ENCODE measurements around the gene POLE4.

DNA sequence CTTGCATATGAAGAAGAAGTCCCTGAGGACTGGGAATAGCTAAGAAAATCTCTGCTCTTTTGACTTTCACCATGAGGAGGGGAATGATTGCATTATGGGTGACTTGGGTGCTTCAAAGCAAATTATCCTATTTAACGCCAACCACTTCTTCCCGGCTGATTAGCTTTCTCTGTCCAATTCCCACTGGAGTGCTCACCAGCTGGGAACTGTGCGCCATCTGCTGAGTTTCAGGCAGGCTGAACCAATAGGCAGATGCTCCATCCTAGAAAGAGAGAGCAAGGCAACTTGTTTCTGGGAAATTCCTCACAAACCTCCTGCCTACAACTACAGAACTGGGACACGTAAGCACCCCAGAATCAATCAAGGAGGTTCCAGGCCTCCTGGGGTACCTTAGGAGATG, 49.4 kb downstream of the POLE4 start:
- TF ChIP-seq, protein P1, sequence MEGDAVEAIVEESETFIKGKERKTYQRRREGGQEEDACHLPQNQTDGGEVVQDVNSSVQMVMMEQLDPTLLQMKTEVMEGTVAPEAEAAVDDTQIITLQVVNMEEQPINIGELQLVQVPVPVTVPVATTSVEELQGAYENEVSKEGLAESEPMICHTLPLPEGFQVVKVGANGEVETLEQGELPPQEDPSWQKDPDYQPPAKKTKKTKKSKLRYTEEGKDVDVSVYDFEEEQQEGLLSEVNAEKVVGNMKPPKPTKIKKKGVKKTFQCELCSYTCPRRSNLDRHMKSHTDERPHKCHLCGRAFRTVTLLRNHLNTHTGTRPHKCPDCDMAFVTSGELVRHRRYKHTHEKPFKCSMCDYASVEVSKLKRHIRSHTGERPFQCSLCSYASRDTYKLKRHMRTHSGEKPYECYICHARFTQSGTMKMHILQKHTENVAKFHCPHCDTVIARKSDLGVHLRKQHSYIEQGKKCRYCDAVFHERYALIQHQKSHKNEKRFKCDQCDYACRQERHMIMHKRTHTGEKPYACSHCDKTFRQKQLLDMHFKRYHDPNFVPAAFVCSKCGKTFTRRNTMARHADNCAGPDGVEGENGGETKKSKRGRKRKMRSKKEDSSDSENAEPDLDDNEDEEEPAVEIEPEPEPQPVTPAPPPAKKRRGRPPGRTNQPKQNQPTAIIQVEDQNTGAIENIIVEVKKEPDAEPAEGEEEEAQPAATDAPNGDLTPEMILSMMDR (IDR thresholded peaks at IDR 0.05), result no peak
- TF ChIP-seq POLR2A (IDR thresholded peaks at IDR 0.05), result no peak

Measured in testis (tissue), 2 donors.